NCI-H1930 (cell line): ENCODE results near the gene SLC38A3.

Source experiments
- DNase-seq, 2 experiments: peaks; one replicate each; lab custom pipeline; 2025; lab: John Stamatoyannopoulos, UW

Gene SLC38A3

DNA sequence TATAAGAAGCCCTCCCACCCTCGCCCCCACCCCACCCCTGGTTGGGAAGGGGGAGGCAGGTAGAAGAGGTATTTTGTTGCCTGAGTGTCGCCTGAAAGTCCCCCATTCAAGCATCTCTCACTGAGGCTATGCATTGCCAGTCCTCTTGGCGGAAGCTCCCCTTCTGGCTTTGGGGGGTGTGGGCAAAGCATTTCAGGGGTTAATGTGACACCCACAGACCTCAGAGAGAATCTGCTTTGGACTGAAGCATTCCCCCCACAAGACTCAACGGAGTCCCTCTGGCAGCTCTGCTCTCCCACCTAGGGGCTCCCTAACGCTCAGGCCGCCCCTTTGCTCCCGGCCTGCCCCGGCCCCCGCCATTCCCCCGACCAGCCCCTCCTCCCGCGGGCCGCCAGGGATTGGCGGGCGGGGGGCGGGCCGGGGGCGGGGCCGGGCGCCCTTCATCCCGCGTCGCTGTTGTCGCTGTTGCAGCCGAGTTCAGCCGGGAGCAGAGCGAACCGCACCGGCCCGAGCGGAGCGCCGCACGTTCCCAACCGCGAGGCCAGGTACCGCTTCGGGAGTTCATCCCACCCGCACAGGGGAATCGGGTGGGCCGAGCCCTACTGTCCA, at the start of gene SLC38A3:
SLC38A3 (plus strand) TSS at position 468 of the 609 bp plus-strand sequence. CDS start 8,929 bp downstream, outside the sequence.
- no peak for DNase-seq

DNA sequence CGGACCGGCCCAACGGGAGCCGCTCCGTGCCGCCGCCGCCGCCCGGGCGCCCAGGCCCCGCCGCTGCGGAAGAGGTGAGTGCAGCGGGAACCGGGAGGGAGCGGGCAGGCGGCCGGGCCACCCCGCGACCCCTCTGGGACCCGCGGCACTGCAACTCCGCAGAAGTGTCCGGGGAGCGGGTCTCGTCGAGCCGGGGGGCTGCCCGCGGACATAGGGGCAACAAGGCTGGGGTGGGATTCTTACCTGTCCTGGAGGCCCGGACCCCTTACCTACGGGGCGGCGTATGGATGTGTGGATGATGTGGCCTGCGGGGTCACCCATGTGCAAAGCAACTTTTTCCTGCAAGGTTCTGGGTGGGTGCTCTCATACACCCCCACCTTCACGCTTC, 49.6 kb upstream of the SLC38A3 start:
- DNase-seq = no peak

- DNase-seq = no peak
These were observed 49.2 kb upstream of the SLC38A3 start for GRCh38 chr3:50155891-50156290.

DNA sequence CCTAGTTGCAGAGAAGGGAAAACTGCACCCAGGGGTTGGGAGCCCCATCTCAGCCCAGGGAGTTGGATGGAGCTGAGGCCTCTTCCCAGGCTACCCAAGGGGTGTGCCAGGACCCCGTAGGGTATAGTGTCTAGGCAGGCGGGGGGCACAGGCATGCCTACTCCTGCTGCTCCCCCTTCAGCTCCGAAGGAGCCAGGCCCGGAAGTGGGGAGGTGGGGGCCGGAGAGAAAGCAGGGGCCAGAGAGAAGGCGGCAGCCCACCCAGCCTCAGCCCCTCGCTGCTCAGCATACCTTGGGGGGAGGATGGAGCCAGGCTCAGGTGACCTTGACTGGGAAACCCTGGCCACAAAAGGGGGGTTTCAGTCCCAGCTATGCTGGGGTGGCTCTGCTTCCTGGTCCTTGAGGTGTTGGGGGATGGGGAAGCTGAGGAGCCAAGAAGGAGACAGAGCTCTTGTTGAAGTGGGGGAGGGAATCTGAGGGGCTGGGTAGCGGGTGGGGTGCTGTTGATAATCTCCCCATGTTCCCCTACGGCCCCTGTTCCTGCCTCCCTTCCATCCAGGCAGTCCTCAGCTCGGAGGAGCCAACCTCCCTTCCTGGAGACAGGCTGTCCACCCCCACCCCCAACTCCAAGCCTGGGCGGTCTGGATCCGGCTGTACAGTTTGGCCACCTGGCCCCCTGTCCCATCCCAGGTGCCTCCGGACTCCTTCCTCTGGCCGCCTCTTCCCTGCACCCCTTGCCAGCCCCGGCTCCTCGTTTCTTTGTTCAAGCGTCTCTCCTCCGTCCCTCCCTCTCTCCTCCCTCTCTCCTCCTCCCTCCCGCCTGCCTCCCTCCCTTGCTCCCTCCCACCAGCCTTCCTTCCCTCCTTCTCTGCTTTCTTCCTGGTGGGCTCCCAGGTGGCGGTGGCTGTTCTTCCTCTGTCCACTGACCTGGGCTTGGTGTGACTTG, 48.2 kb upstream of the SLC38A3 start:
- DNase-seq = no peak

DNA sequence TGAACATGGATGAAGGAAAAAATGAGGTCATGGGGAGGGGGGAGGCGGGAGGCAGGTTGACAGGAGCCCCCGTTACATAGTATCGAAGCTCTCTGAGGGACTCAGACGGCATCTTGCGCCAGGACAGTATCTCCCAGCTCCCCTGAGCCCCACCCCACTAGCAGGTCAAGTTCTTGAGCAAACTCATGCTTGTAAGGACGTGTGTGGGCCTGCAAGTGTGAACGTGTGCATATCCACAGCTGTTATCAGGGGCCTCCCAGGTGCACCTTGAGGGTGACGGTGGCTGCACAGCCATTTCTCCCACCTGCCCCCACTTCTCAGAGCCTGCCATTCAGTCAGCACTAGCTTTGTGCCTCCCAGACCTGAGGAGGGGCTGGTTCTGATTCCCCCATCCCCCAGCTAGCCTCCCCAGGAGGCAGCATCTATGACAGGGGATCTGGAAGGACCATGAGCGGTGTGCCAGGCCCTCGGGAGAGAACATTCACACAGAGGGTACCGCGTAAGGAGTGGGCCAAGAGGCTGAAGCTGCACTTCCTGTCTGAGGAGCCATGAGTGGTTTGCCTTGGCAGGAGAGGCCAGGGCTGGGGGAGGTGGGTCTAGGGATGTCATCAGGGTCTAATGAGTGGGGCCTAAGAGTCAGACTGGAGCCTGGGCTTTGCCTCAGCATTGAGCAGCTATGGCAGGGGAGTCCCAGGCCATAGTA, 47.1 kb upstream of the SLC38A3 start:
- DNase-seq = no peak

- DNase-seq = no peak
These were observed 46.4 kb upstream of the SLC38A3 start for GRCh38 chr3:50158530-50159146.

- DNase-seq = no peak
These were observed 44.5 kb upstream of the SLC38A3 start for GRCh38 chr3:50160561-50160983.

DNA sequence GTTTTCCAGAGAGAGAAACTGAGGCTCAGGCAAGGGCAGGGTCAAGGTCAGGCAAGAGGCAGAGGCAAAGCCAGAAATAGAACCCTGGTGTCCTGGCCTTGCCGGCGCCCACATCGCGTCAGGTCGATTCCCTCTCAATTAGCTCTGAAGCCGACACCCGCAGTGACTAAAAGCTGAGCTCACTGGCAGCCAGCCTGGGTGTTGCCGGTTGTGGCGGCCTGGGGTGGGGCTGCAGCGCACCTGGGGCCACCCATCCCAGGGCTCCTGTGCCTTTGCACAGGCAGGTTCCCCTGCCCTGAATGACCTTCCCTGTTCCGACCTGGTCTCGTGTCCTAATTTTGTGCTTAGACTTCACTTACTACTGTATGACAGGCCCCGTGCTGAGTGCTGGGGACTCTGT, 43.8 kb upstream of the SLC38A3 start:
- DNase-seq = no peak

- DNase-seq = no peak
These were observed 42.8 kb upstream of the SLC38A3 start for GRCh38 chr3:50162034-50162883.

DNA sequence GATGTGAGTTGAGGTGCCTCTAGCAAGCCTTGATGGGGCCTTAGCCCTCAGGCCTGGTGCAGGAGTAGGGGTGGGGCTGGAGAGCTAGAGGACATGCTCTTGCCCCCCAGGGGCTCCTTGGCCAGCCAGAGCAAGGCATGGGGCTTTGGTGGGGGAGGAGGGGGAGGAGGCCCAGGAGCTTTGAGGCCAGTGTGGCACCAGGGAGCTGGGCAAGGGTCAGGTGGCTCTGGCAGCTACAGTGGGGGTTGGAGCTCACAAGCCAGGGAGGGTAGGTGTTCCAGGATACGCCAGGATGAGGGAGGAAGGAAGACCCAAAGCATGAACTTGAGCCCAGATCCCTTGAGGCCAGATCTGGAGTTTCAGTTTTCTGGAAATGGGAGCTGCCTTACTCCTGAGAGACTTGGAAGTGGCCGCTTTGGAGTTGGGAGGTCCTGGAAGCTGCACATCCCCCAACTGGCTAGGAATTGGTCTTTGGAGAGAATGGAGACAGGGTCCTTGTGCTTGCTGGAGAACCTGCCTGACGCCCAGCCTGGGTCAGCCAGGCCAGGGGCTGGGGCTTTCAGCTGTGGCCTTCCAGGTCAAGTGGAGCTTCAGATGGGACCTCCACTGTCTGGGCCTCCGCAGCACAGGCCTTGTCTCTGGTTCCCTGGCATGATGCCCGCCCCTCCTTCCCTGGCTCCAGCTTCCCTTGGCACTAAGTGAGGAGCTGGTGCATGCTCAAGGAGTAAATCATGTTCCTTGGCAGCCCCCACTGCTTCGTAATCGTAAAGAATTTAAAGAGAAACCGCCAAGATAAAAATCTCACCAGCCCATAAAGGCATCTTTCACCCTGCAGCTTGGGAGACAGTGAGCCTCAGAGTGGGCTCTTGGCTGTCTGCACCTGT, 41.3 kb upstream of the SLC38A3 start:
- DNase-seq = no peak

- DNase-seq = no peak
These were observed 40.6 kb upstream of the SLC38A3 start for GRCh38 chr3:50164481-50164880.

- no peak for DNase-seq
These were observed 39.8 kb upstream of the SLC38A3 start for GRCh38 chr3:50164984-50165909.

GRCh38 chr3:50165910-50166538, 39.0 kb upstream of the SLC38A3 start:
- DNase-seq = no peak

DNA sequence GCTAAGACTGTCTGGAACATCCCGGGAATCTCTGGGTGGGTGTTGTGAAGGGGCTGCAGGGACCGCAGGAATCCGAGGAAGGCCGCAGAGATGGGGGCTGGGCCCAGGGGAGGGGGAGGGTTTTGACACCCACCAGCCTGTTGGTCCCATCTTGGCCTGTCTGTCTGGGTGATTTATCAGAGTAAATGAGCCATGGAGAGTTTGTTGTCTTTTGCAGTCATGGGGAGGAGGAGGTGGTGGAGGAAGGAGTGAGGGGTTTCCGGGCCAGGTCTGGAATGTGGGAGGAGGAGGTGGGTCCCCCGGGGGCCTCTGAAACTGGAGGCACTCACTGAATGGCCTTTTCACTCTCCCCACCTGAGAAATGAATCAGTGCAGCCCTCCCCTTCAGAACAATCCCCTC, 38.5 kb upstream of the SLC38A3 start:
- DNase-seq = no peak

- DNase-seq = no peak
These were observed 37.8 kb upstream of the SLC38A3 start for GRCh38 chr3:50167069-50167840.

- no peak for DNase-seq
These were observed 37.2 kb upstream of the SLC38A3 start for GRCh38 chr3:50167841-50168209.

DNA sequence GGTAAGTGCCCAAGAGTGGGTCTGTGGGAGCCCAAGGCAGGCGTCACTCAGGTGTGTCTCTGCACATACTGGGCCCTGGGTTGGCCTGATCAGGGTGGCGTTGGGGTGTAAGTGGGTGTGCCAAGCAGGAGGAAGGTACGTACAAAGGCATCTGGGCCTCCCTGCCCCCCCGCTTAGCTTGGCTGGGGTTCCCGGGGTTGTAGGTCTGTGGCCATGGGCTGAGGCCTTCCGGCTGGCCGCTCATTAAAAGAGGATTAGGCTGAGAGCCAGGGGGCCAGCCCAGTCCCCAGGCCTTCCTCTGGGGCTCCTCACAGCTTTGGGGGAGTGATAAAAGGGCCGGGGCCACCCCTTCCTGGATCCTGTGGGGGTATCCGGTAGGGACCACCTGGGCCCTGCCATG, 36.7 kb upstream of the SLC38A3 start:
- no peak for DNase-seq

GRCh38 chr3:50168791-50169190, 36.3 kb upstream of the SLC38A3 start:
- no peak for DNase-seq
